Muscle of arm (tissue), 12 donors: ENCODE measurements around the gene PMIS2. TPM values are rescaled to one million over a fixed set of nuclear protein-coding genes. Genes with fewer than 3 reads are reported as not detected.
"Not testable (repeated sequence)": the region's sequence is repeated elsewhere in the genome, so short reads cannot be mapped to it uniquely, and the experiment has no call there.

Source experiments
- DNase-seq: peaks from one replicate; pipeline ENCODE4 v3.0.0-alpha.2; 2013
- polyA plus RNA-seq, 12 donors: library from polyadenylated mRNA; unstranded; fragments of 120-200 nt; gene quantifications; one replicate each; pipeline ENCODE4 v1.2.1, GENCODE V29; 2013; ENCODE audit not compliant: insufficient read length in 12 of 12

PMIS2 gene
- polyA plus RNA-seq, 12 donors, result not detected

GRCh38 chr19:35590875-35591274 is 4.9 kb downstream of the PMIS2 start:
- DNase-seq, result no peak

- DNase-seq, result peak; percentile 13
Measured at GRCh38 chr19:35592226-35592625, 6.3 kb downstream of the PMIS2 start.

GRCh38 chr19:35595026-35595425 is 9.1 kb downstream of the PMIS2 start:
- not testable (repeated sequence) for DNase-seq

GRCh38 chr19:35595928-35596327 is 10.0 kb downstream of the PMIS2 start:
- DNase-seq, result no peak

- DNase-seq, result no peak
Measured at GRCh38 chr19:35596366-35596999, 10.5 kb downstream of the PMIS2 start.

- no peak for DNase-seq
Measured at GRCh38 chr19:35601971-35602370, 16.0 kb downstream of the PMIS2 start.

- not testable (repeated sequence) for DNase-seq
Measured at GRCh38 chr19:35604436-35604835, 18.5 kb downstream of the PMIS2 start.

GRCh38 chr19:35607170-35607569 is 21.2 kb downstream of the PMIS2 start:
- not testable (repeated sequence) for DNase-seq

GRCh38 chr19:35607661-35608060 is 21.7 kb downstream of the PMIS2 start:
- no peak for DNase-seq

- no peak for DNase-seq
Measured at GRCh38 chr19:35608251-35608650, 22.3 kb downstream of the PMIS2 start.

GRCh38 chr19:35609851-35610353 is 23.9 kb downstream of the PMIS2 start:
- DNase-seq, result no peak

- DNase-seq, result no peak
Measured at GRCh38 chr19:35612224-35612558, 26.2 kb downstream of the PMIS2 start.

GRCh38 chr19:35612559-35613321 is 26.8 kb downstream of the PMIS2 start, which contains the start of gene HAUS5:
HAUS5 (plus strand) TSS chr19:35612735; CDS start chr19:35612795, 60 bp downstream.
- peak; percentile 96 for DNase-seq

- DNase-seq, result no peak
Measured at GRCh38 chr19:35613574-35613973, 27.6 kb downstream of the PMIS2 start.

- DNase-seq, result no peak
Measured at GRCh38 chr19:35615036-35615435, 29.1 kb downstream of the PMIS2 start.

- DNase-seq, result no peak
Measured at GRCh38 chr19:35618857-35619256, 32.9 kb downstream of the PMIS2 start.

- no peak for DNase-seq
Measured at GRCh38 chr19:35619290-35619923, 33.4 kb downstream of the PMIS2 start.

GRCh38 chr19:35620001-35620400 is 34.0 kb downstream of the PMIS2 start:
- DNase-seq, result no peak

- DNase-seq, result no peak
Measured at GRCh38 chr19:35621708-35622107, 35.7 kb downstream of the PMIS2 start.

GRCh38 chr19:35622750-35623149 is 36.8 kb downstream of the PMIS2 start:
- DNase-seq, result no peak

- DNase-seq, result no peak
Measured at GRCh38 chr19:35623327-35624010, 37.5 kb downstream of the PMIS2 start.

- DNase-seq, result no peak
Measured at GRCh38 chr19:35628264-35628564, 42.2 kb downstream of the PMIS2 start.
